Measurements from ENCODE around the gene ADAM15.

GRCh38 chr1:155022136-155022926 is 28.8 kb upstream of the ADAM15 start:
- TF ChIP-seq NFRKB (IDR thresholded peaks at IDR 0.05) (no peak), PKNOX1 (IDR thresholded peaks at IDR 0.05) (no peak), SUZ12 (IDR thresholded peaks at IDR 0.05) (no peak), CTBP1 (IDR thresholded peaks at IDR 0.05; ENCODE audit: borderline replicate concordance) (no peak), ARNT (IDR thresholded peaks at IDR 0.05) (no peak), FOXM1 (IDR thresholded peaks at IDR 0.05; ENCODE audit: borderline replicate concordance) (no peak)

Measured in HEK293T (cell line).